ENCODE data around the gene LCMT1.

DNA sequence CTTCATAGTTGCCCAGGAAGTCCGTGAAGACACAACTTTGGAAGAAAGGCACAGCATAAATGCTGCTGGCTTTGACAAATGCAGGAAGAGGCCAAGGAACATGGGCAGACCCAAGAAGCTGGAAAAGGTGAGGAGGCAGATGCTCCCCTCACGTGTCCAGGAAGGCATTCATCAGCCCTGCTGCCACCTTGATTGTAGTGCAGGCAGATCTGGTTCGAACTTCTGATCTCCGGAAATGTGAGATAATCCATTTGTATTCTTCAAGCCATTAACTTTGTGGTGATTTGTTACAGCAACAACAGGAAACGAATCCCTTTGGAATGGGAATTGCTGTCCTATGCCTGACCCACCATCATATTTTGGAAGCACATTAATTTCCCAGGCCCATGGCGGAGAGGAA, 28.5 kb upstream of the LCMT1 start:
- TF ChIP-seq BHLHE40 (IDR thresholded peaks at IDR 0.05; ENCODE audit: low read depth, low read length) (no peak), CEBPB (IDR thresholded peaks at IDR 0.05) (no peak), HOXB13 (CRISPR knock-in tag; IDR thresholded peaks at IDR 0.05; ENCODE audit: low read depth) (no peak), CTCF (IDR thresholded peaks at IDR 0.05) (no peak), REST (IDR thresholded peaks at IDR 0.05) (no peak), KDM1A (IDR thresholded peaks at IDR 0.05; ENCODE audit: low read depth) (no peak), USF2 (IDR thresholded peaks at IDR 0.05) (no peak), ESRRA (IDR thresholded peaks at IDR 0.05; ENCODE audit: borderline replicate concordance, low read length) (no peak), POLR2A (IDR thresholded peaks at IDR 0.05; ENCODE audit: low read length) (no peak), TP53 (CRISPR knock-in tag; IDR thresholded peaks at IDR 0.05) (no peak), EP300 (IDR thresholded peaks at IDR 0.05) (no peak), CHD2 (IDR thresholded peaks at IDR 0.05; ENCODE audit: low read length, partially characterized antibody) (no peak)
- TF ChIP-seq, protein P1, sequence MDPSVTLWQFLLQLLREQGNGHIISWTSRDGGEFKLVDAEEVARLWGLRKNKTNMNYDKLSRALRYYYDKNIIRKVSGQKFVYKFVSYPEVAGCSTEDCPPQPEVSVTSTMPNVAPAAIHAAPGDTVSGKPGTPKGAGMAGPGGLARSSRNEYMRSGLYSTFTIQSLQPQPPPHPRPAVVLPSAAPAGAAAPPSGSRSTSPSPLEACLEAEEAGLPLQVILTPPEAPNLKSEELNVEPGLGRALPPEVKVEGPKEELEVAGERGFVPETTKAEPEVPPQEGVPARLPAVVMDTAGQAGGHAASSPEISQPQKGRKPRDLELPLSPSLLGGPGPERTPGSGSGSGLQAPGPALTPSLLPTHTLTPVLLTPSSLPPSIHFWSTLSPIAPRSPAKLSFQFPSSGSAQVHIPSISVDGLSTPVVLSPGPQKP (IDR thresholded peaks at IDR 0.05; ENCODE audit: low read depth, low read length): no peak
